ENCODE data around the gene SNX13.

- no peak for TF ChIP-seq CTCF (IDR thresholded peaks at IDR 0.05; ENCODE audit: poor library complexity)
- no peak for TF ChIP-seq EZH2 (IDR thresholded peaks at IDR 0.05; ENCODE audit: borderline replicate concordance)
- TF ChIP-seq EZH2phosphoT487 (IDR thresholded peaks at IDR 0.05; ENCODE audit: low read depth, severe bottlenecking, unreplicated experiment) = no peak
Measured at GRCh38 chr7:17782216-17782549, 158.1 kb downstream of the SNX13 start.

All from hepatocyte (in vitro differentiated cells).